ENCODE data around the gene ABCG5. TPM values are rescaled to one million over a fixed set of nuclear protein-coding genes. Genes with fewer than 3 reads are reported as not detected.

Gene ABCG5
- total and polyA plus RNA-seq, 2 experiments from 2014 or later, result 0.08 TPM; not detected in 1

DNA sequence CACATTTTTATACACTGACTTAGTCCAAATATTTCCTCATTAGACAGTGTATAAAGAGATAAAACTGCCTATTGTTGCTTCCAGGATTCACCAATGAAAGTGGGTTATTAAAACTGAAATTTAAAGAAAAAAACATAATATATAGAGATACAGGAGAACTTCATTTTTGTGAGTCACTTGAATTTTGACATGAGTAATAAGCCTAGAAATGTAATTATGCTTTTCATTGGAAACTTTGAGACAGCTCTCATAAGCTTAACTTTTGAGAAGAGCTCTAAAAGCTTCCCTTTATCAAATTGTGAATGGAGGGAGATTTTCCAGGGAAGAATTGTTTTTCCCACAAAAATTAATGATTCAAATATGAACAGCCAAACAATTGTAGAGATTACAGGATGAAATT is 50.7 kb downstream of the ABCG5 start:
- TF ChIP-seq ZNF462 (CRISPR knock-in tag; IDR thresholded peaks at IDR 0.05) (no peak), NANOG (IDR thresholded peaks at IDR 0.05; ENCODE audit: borderline replicate concordance) (no peak)
- no peaks in the 10 kb centered on the region for H3K36me3 Mint-ChIP-seq (ENCODE audit: low read depth)

DNA sequence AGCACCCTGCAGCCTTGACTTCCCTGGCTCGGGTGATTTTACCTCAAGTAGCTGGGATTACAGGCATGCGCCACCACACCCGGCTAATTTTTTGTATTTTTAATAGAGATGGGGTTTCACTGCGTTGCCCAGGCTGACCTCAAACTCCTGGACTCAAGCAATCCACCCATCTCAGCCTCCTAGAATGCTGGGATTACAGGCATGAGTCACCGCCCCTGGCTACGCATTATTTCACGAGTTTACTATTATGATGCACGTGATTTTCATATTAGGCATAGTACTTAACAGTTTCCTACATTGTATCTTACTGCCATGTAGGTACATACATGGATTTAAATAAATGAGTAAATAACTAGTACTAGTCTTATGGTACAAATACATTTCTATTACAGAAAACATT is 60.4 kb downstream of the ABCG5 start:
- ATAC-seq (no peak), DNase-seq (ENCODE audit: low spot score) (no peak)
- H3K36me3 ChIP-seq (ENCODE audit: insufficient read depth), result no peaks in the 10 kb centered on the region
- Mint-ChIP-seq H3K36me3 (ENCODE audit: low read depth) (no peaks in the 10 kb centered on the region), H3K4me1 (peaks cover 7% of the 10 kb centered on the region; the same call in 2 of the 3 replicates), H3K27ac (no peak overlapping the region), H3K4me3 (no peak overlapping the region), H3K9me3 (no peaks in the 10 kb centered on the region), H3K27me3 (ENCODE audit: insufficient read depth, low read depth, poor library complexity) (peaks cover 3% of the 10 kb centered on the region)
- H3K4me2 ChIP-seq, result no peak overlapping the region
- no peak overlapping the region for H3K4me3 ChIP-seq
- no peaks in the 10 kb centered on the region for H4K20me1 ChIP-seq (replicated peaks; ENCODE audit: insufficient read depth)
- H3K27me3 ChIP-seq (ENCODE audit: insufficient read depth), result no peaks in the 10 kb centered on the region
- no peak overlapping the region for H3K27ac ChIP-seq (ENCODE audit: low read depth)
- no peak overlapping the region for H2AFZ ChIP-seq
- no peaks in the 10 kb centered on the region for H3K79me2 ChIP-seq (replicated peaks; ENCODE audit: insufficient read depth)
- H3K4me1 ChIP-seq (ENCODE audit: insufficient read depth), result peaks cover 4% of the 10 kb centered on the region
- H3F3A ChIP-seq (replicated peaks; ENCODE audit: low read depth), result no peaks in the 10 kb centered on the region
- no peak for TF ChIP-seq ZNF462 (CRISPR knock-in tag; IDR thresholded peaks at IDR 0.05)
- TF ChIP-seq STAT1 (IDR thresholded peaks at IDR 0.05; ENCODE audit: unreplicated experiment), result no peak
- no peak for TF ChIP-seq EZH2 (IDR thresholded peaks at IDR 0.05; ENCODE audit: low read depth, unreplicated experiment)
- no peak for TF ChIP-seq ETS1 (IDR thresholded peaks at IDR 0.05)
- no peaks in the 10 kb centered on the region for H3K9me2 ChIP-seq (ENCODE audit: insufficient read depth)

More for the DNA sequence above, 50.7 kb downstream of the ABCG5 start:
- H3K4me2 ChIP-seq, result no peak overlapping the region
- H3K79me2 ChIP-seq (replicated peaks; ENCODE audit: insufficient read depth), result no peaks in the 10 kb centered on the region
- H3K27me3 ChIP-seq (ENCODE audit: insufficient read depth), result no peaks in the 10 kb centered on the region
- H3K4me1 Mint-ChIP-seq, result no peaks in the 10 kb centered on the region
- DNase-seq (ENCODE audit: low spot score) (no peak), ATAC-seq (no peak)
- no peak overlapping the region for H3K27ac ChIP-seq (ENCODE audit: low read depth)
- no peaks in the 10 kb centered on the region for H3K4me1 ChIP-seq (ENCODE audit: insufficient read depth)
- H4K20me1 ChIP-seq (replicated peaks; ENCODE audit: insufficient read depth), result no peaks in the 10 kb centered on the region
- H3F3A ChIP-seq (replicated peaks; ENCODE audit: low read depth), result no peaks in the 10 kb centered on the region
- H3K36me3 ChIP-seq (ENCODE audit: insufficient read depth), result no peaks in the 10 kb centered on the region
- no peaks in the 10 kb centered on the region for H3K27me3 Mint-ChIP-seq (ENCODE audit: insufficient read depth, low read depth, poor library complexity)
- no peaks in the 10 kb centered on the region for H3K9me2 ChIP-seq (ENCODE audit: insufficient read depth)
- no peak overlapping the region for H3K4me3 ChIP-seq
- H3K4me3 Mint-ChIP-seq, result no peak overlapping the region
- no peaks in the 10 kb centered on the region for H3K9me3 Mint-ChIP-seq
- H2AFZ ChIP-seq, result no peak overlapping the region
- H3K27ac Mint-ChIP-seq, result no peak overlapping the region
